Spleen (tissue), 7 donors: Measurements from ENCODE around the gene CTNND1.

ENCODE experiments used
- POLR2A ChIP-seq, 3 donors: fragments of 450-650 bp; IDR thresholded peaks; one replicate each; pipeline ENCODE4 v1.5.1; 2017; ENCODE audit warnings: antibody characterized with exemption in 3 of 3, mild to moderate bottlenecking in 1 of 3
- POLR2AphosphoS5 ChIP-seq, 3 donors: sonication (generic); formaldehyde crosslinking; IDR thresholded peaks; one replicate each; pipeline ENCODE4 v1.5.1; 2017; ENCODE audit warnings: antibody characterized with exemption in 3 of 3
- TF ChIP-seq, protein P1 (sequence below), 11 experiments: fragments of 200-600 bp in 7 of 11; fragments of 450-650 bp in 4 of 11; sonication (generic) in 4 of 11; IDR thresholded peaks in 8 of 11; conservative IDR thresholded peaks in 3 of 11; 1 replicate in 7 of 11; 2 replicates in 4 of 11; pipeline versions ENCODE4 v1.4.0 to v1.8.0; 2016 to 2021; ENCODE audit warnings: antibody characterized with exemption in 11 of 11, inconsistent platforms in 4 of 11, mild to moderate bottlenecking in 1 of 11
- donor health status: DM: no; HTN: no; CAD: no; lungs with moderate emphysema.
- donor health status: DM: no; HTN: no; CAD: no.
- donor health status: DM: no; HTN: no; CAD: no.

DNA sequence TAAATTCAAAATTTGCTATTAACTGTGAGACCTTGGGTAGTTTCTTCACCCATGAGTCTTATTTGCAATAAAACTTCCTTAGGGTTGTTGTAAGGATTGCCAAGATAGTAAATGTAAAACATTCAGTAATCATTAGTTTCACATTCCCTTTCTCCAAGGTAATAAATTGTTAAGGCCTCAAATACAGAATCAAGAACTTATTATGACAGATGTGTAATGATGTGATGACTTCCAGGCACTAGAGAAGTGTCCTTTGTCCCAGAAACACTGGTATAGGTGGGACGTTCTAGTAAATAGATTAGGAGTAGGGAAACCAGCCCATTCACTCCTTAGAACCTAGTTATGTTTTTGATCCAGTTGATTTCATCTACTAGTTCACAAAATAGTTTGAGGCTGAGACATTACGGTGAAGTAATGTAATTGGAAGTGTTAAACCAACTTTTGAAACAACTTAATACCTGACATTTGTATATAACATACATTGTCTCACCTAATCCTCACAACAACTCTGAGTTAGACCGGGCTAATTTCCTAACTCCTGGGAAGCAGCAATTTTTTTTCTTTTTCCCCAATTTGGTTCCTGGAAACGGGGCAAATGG, 25.5 kb downstream of the CTNND1 start:
- TF ChIP-seq, protein P1, sequence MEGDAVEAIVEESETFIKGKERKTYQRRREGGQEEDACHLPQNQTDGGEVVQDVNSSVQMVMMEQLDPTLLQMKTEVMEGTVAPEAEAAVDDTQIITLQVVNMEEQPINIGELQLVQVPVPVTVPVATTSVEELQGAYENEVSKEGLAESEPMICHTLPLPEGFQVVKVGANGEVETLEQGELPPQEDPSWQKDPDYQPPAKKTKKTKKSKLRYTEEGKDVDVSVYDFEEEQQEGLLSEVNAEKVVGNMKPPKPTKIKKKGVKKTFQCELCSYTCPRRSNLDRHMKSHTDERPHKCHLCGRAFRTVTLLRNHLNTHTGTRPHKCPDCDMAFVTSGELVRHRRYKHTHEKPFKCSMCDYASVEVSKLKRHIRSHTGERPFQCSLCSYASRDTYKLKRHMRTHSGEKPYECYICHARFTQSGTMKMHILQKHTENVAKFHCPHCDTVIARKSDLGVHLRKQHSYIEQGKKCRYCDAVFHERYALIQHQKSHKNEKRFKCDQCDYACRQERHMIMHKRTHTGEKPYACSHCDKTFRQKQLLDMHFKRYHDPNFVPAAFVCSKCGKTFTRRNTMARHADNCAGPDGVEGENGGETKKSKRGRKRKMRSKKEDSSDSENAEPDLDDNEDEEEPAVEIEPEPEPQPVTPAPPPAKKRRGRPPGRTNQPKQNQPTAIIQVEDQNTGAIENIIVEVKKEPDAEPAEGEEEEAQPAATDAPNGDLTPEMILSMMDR (IDR thresholded peaks at IDR 0.05 in 8 of 11, conservative IDR thresholded peaks at IDR 0.05 in 3 of 11): no peak
- TF ChIP-seq POLR2AphosphoS5 (IDR thresholded peaks at IDR 0.05): no peak
- TF ChIP-seq POLR2A (IDR thresholded peaks at IDR 0.05): no peak
